ENCODE data around the gene GALNT16.

The GALNT16 gene

GRCh38 chr14:69325646-69326265 is 65.8 kb downstream of the GALNT16 start:
- WGBS, 2 experiments (ENCODE audit: insufficient coverage in 2 of 2) = 91 to 92% methylated on average over 5 to 6 of the region's 7 CpGs
- Histone ChIP-seq H3K36me3 (ENCODE audit: control insufficient read depth, insufficient read depth, low read length) (no peaks in the 10 kb centered on the region), H3K27ac (ENCODE audit: low read depth, low read length, severe bottlenecking) (no peak overlapping the region), H3K9me3 (ENCODE audit: control insufficient read depth, low read length) (no peaks in the 10 kb centered on the region), H3K4me1 (ENCODE audit: control insufficient read depth, insufficient read depth, low read length, poor library complexity, severe bottlenecking) (no peaks in the 10 kb centered on the region), H3K4me3 (ENCODE audit: extremely low read depth, insufficient read depth, low read length, poor library complexity, severe bottlenecking) (no peak overlapping the region)

- no peak overlapping the region for H3K4me3 ChIP-seq (ENCODE audit: extremely low read depth, insufficient read depth, low read length, poor library complexity, severe bottlenecking)
- H3K36me3 ChIP-seq (ENCODE audit: control insufficient read depth, insufficient read depth, low read length) = no peaks in the 10 kb centered on the region
- no peak overlapping the region for H3K27ac ChIP-seq (ENCODE audit: low read depth, low read length, severe bottlenecking)
- no peaks in the 10 kb centered on the region for H3K9me3 ChIP-seq (ENCODE audit: control insufficient read depth, low read length)
- no peaks in the 10 kb centered on the region for H3K4me1 ChIP-seq (ENCODE audit: control insufficient read depth, insufficient read depth, low read length, poor library complexity, severe bottlenecking)
- WGBS, 2 experiments (ENCODE audit: insufficient coverage in 2 of 2) = 79 to 89% methylated on average over 3 of the region's 6 CpGs
These were observed 66.7 kb downstream of the GALNT16 start for GRCh38 chr14:69326611-69327010.

GRCh38 chr14:69327507-69327906 is 67.5 kb downstream of the GALNT16 start:
- H3K36me3 ChIP-seq (ENCODE audit: control insufficient read depth, insufficient read depth, low read length) = no peaks in the 10 kb centered on the region
- no peak overlapping the region for H3K4me3 ChIP-seq (ENCODE audit: extremely low read depth, insufficient read depth, low read length, poor library complexity, severe bottlenecking)
- no peaks in the 10 kb centered on the region for H3K9me3 ChIP-seq (ENCODE audit: control insufficient read depth, low read length)
- H3K4me1 ChIP-seq (ENCODE audit: control insufficient read depth, insufficient read depth, low read length, poor library complexity, severe bottlenecking) = no peaks in the 10 kb centered on the region
- WGBS, 2 experiments (ENCODE audit: insufficient coverage in 2 of 2) = 85 to 88% methylated on average over 4 to 5 of the region's 5 CpGs
- no peak overlapping the region for H3K27ac ChIP-seq (ENCODE audit: low read depth, low read length, severe bottlenecking)

- Histone ChIP-seq H3K36me3 (ENCODE audit: control insufficient read depth, insufficient read depth, low read length) (no peaks in the 10 kb centered on the region), H3K4me1 (ENCODE audit: control insufficient read depth, insufficient read depth, low read length, poor library complexity, severe bottlenecking) (no peaks in the 10 kb centered on the region), H3K4me3 (ENCODE audit: extremely low read depth, insufficient read depth, low read length, poor library complexity, severe bottlenecking) (no peak overlapping the region), H3K9me3 (ENCODE audit: control insufficient read depth, low read length) (no peaks in the 10 kb centered on the region), H3K27ac (ENCODE audit: low read depth, low read length, severe bottlenecking) (no peak overlapping the region)
- WGBS, 2 experiments (ENCODE audit: insufficient coverage in 2 of 2) = 91 to 93% methylated on average over 11 to 14 of the region's 15 CpGs
These were observed 68.4 kb downstream of the GALNT16 start for GRCh38 chr14:69328317-69328716.

- Histone ChIP-seq H3K36me3 (ENCODE audit: control insufficient read depth, insufficient read depth, low read length) (no peaks in the 10 kb centered on the region), H3K4me1 (ENCODE audit: control insufficient read depth, insufficient read depth, low read length, poor library complexity, severe bottlenecking) (no peaks in the 10 kb centered on the region), H3K9me3 (ENCODE audit: control insufficient read depth, low read length) (no peaks in the 10 kb centered on the region), H3K4me3 (ENCODE audit: extremely low read depth, insufficient read depth, low read length, poor library complexity, severe bottlenecking) (no peak overlapping the region), H3K27ac (ENCODE audit: low read depth, low read length, severe bottlenecking) (no peak overlapping the region)
- 83 to 97% methylated on average over 2 to 4 of the region's 6 CpGs for WGBS, 2 experiments (ENCODE audit: insufficient coverage in 2 of 2)
These were observed 68.8 kb downstream of the GALNT16 start for GRCh38 chr14:69328765-69329164.

- H3K4me3 ChIP-seq (ENCODE audit: extremely low read depth, insufficient read depth, low read length, poor library complexity, severe bottlenecking) = no peak overlapping the region
- 50 to 100% methylated on average over 2 of the region's 4 CpGs for WGBS, 2 experiments (ENCODE audit: insufficient coverage in 2 of 2)
- no peaks in the 10 kb centered on the region for H3K36me3 ChIP-seq (ENCODE audit: control insufficient read depth, insufficient read depth, low read length)
- no peak overlapping the region for H3K27ac ChIP-seq (ENCODE audit: low read depth, low read length, severe bottlenecking)
- no peaks in the 10 kb centered on the region for H3K9me3 ChIP-seq (ENCODE audit: control insufficient read depth, low read length)
- H3K4me1 ChIP-seq (ENCODE audit: control insufficient read depth, insufficient read depth, low read length, poor library complexity, severe bottlenecking) = no peaks in the 10 kb centered on the region
These were observed 71.2 kb downstream of the GALNT16 start for GRCh38 chr14:69331206-69331605.

- Histone ChIP-seq H3K4me1 (ENCODE audit: control insufficient read depth, insufficient read depth, low read length, poor library complexity, severe bottlenecking) (no peaks in the 10 kb centered on the region), H3K9me3 (ENCODE audit: control insufficient read depth, low read length) (no peaks in the 10 kb centered on the region), H3K4me3 (ENCODE audit: extremely low read depth, insufficient read depth, low read length, poor library complexity, severe bottlenecking) (no peak overlapping the region), H3K27ac (ENCODE audit: low read depth, low read length, severe bottlenecking) (no peak overlapping the region), H3K36me3 (ENCODE audit: control insufficient read depth, insufficient read depth, low read length) (no peaks in the 10 kb centered on the region)
- 88 to 92% methylated on average over 8 to 13 of the region's 13 CpGs for WGBS, 2 experiments (ENCODE audit: insufficient coverage in 2 of 2)
These were observed 72.9 kb downstream of the GALNT16 start for GRCh38 chr14:69332782-69333395.

- 100% methylated on average over 1 of the region's 4 CpGs for WGBS, 2 experiments (ENCODE audit: insufficient coverage in 2 of 2)
- H3K27ac ChIP-seq (ENCODE audit: low read depth, low read length, severe bottlenecking) = no peak overlapping the region
- H3K9me3 ChIP-seq (ENCODE audit: control insufficient read depth, low read length) = no peaks in the 10 kb centered on the region
- H3K4me3 ChIP-seq (ENCODE audit: extremely low read depth, insufficient read depth, low read length, poor library complexity, severe bottlenecking) = no peak overlapping the region
- H3K36me3 ChIP-seq (ENCODE audit: control insufficient read depth, insufficient read depth, low read length) = no peaks in the 10 kb centered on the region
- no peaks in the 10 kb centered on the region for H3K4me1 ChIP-seq (ENCODE audit: control insufficient read depth, insufficient read depth, low read length, poor library complexity, severe bottlenecking)
These were observed 73.9 kb downstream of the GALNT16 start for GRCh38 chr14:69333791-69334337.

GRCh38 chr14:69334576-69334975 is 74.6 kb downstream of the GALNT16 start:
- Histone ChIP-seq H3K9me3 (ENCODE audit: control insufficient read depth, low read length) (no peaks in the 10 kb centered on the region), H3K4me3 (ENCODE audit: extremely low read depth, insufficient read depth, low read length, poor library complexity, severe bottlenecking) (no peak overlapping the region), H3K4me1 (ENCODE audit: control insufficient read depth, insufficient read depth, low read length, poor library complexity, severe bottlenecking) (no peaks in the 10 kb centered on the region), H3K27ac (ENCODE audit: low read depth, low read length, severe bottlenecking) (no peak overlapping the region), H3K36me3 (ENCODE audit: control insufficient read depth, insufficient read depth, low read length) (no peaks in the 10 kb centered on the region)
- WGBS, 2 experiments (ENCODE audit: insufficient coverage in 2 of 2) = 90 to 93% methylated on average over 4 to 5 of the region's 6 CpGs

GRCh38 chr14:69335371-69335771 is 75.4 kb downstream of the GALNT16 start:
- no peak overlapping the region for H3K27ac ChIP-seq (ENCODE audit: low read depth, low read length, severe bottlenecking)
- no peaks in the 10 kb centered on the region for H3K9me3 ChIP-seq (ENCODE audit: control insufficient read depth, low read length)
- no peaks in the 10 kb centered on the region for H3K4me1 ChIP-seq (ENCODE audit: control insufficient read depth, insufficient read depth, low read length, poor library complexity, severe bottlenecking)
- H3K36me3 ChIP-seq (ENCODE audit: control insufficient read depth, insufficient read depth, low read length) = no peaks in the 10 kb centered on the region
- no peak overlapping the region for H3K4me3 ChIP-seq (ENCODE audit: extremely low read depth, insufficient read depth, low read length, poor library complexity, severe bottlenecking)
- 78 to 80% methylated on average over 6 of the region's 6 CpGs for WGBS, 2 experiments (ENCODE audit: insufficient coverage in 2 of 2)

- WGBS, 2 experiments (ENCODE audit: insufficient coverage in 2 of 2) = 90 to 95% methylated on average over 5 of the region's 5 CpGs
- H3K9me3 ChIP-seq (ENCODE audit: control insufficient read depth, low read length) = no peaks in the 10 kb centered on the region
- H3K27ac ChIP-seq (ENCODE audit: low read depth, low read length, severe bottlenecking) = no peak overlapping the region
- H3K4me1 ChIP-seq (ENCODE audit: control insufficient read depth, insufficient read depth, low read length, poor library complexity, severe bottlenecking) = no peaks in the 10 kb centered on the region
- no peak overlapping the region for H3K4me3 ChIP-seq (ENCODE audit: extremely low read depth, insufficient read depth, low read length, poor library complexity, severe bottlenecking)
- no peaks in the 10 kb centered on the region for H3K36me3 ChIP-seq (ENCODE audit: control insufficient read depth, insufficient read depth, low read length)
These were observed 78.0 kb downstream of the GALNT16 start for GRCh38 chr14:69337984-69338383.

All from mesodermal cell (in vitro differentiated cells).